HEK293 (cell line): Measurements from ENCODE around the gene DPYSL5.

Source experiments
- BCL11A ChIP-seq: fragments of 450-650 bp; formaldehyde crosslinking; IDR thresholded peaks from 2 replicates; pipeline ENCODE4 v1.5.1; 2016; ENCODE audit warnings: low read depth, missing biosample characterization, missing genetic modification characterization
- FEZF1 ChIP-seq: fragments of 450-650 bp; formaldehyde crosslinking; IDR thresholded peaks from 2 replicates; pipeline ENCODE4 v1.5.1; 2016; ENCODE audit warnings: missing biosample characterization, missing genetic modification characterization
- HOXA7 ChIP-seq: sonication (generic); formaldehyde crosslinking; IDR thresholded peaks from 2 replicates; pipeline ENCODE4 v1.8.1; 2022; ENCODE audit warnings: missing genetic modification reagents, borderline replicate concordance
- IKZF3 ChIP-seq: fragments of 450-650 bp; IDR thresholded peaks from 2 replicates; pipeline ENCODE4 v1.5.0; 2018; ENCODE audit warnings: missing biosample characterization, mild to moderate bottlenecking, missing genetic modification characterization, moderate library complexity
- KLF10 ChIP-seq: fragments of 450-650 bp; IDR thresholded peaks from 2 replicates; pipeline ENCODE4 v1.5.1; 2018; ENCODE audit warnings: missing biosample characterization, mild to moderate bottlenecking, missing genetic modification characterization
- PRDM4 ChIP-seq: fragments of 450-650 bp; formaldehyde crosslinking; IDR thresholded peaks from 2 replicates; pipeline ENCODE4 v1.5.1; 2017; ENCODE audit warnings: missing biosample characterization, missing genetic modification characterization
- SETDB1 ChIP-seq: IDR thresholded peaks from one replicate; pipeline ENCODE4 v1.6.1; 2017; ENCODE audit warnings: mild to moderate bottlenecking, low read length, moderate library complexity, mixed read lengths; ENCODE audit not compliant: insufficient read length
- SP2 ChIP-seq: fragments of 450-650 bp; formaldehyde crosslinking; IDR thresholded peaks from 2 replicates; pipeline ENCODE4 v1.5.1; 2016; ENCODE audit warnings: missing biosample characterization, missing genetic modification characterization
- TCF7L2 ChIP-seq: IDR thresholded peaks from 2 replicates; pipeline ENCODE4 v1.6.1; 2011; ENCODE audit warnings: low read depth, mild to moderate bottlenecking, inconsistent platforms, low read length, moderate library complexity, borderline replicate concordance
- ZBTB1 ChIP-seq: fragments of 450-650 bp; formaldehyde crosslinking; IDR thresholded peaks from 2 replicates; pipeline ENCODE4 v1.5.1; 2016; ENCODE audit warnings: missing biosample characterization, missing genetic modification characterization
- ZBTB10 ChIP-seq: fragments of 450-650 bp; formaldehyde crosslinking; IDR thresholded peaks from 2 replicates; pipeline ENCODE4 v1.5.1; 2016; ENCODE audit warnings: missing biosample characterization, missing genetic modification characterization
- ZEB2 ChIP-seq: fragments of 450-650 bp; formaldehyde crosslinking; IDR thresholded peaks from 2 replicates; pipeline ENCODE4 v1.5.1; 2016; ENCODE audit warnings: missing biosample characterization, missing genetic modification characterization
- ZFHX2 ChIP-seq: fragments of 450-650 bp; formaldehyde crosslinking; conservative IDR thresholded peaks from 2 replicates; pipeline ENCODE4 v1.5.1; 2016; ENCODE audit warnings: missing biosample characterization, missing genetic modification characterization
- ZNF114 ChIP-seq: fragments of 450-650 bp; formaldehyde crosslinking; IDR thresholded peaks from 2 replicates; pipeline ENCODE4 v1.5.0; 2017; ENCODE audit warnings: missing biosample characterization, missing genetic modification characterization
- ZNF146 ChIP-seq: fragments of 450-650 bp; formaldehyde crosslinking; IDR thresholded peaks from 2 replicates; pipeline ENCODE4 v1.5.1; 2016; ENCODE audit warnings: missing biosample characterization, missing genetic modification characterization
- ZNF26 ChIP-seq: fragments of 450-650 bp; formaldehyde crosslinking; IDR thresholded peaks from 2 replicates; pipeline ENCODE4 v1.5.1; 2016; ENCODE audit warnings: missing biosample characterization, missing genetic modification characterization
- ZNF280C ChIP-seq: fragments of 450-650 bp; formaldehyde crosslinking; IDR thresholded peaks from 2 replicates; pipeline ENCODE4 v1.5.1; 2016; ENCODE audit warnings: missing biosample characterization, missing genetic modification characterization
- ZNF391 ChIP-seq: fragments of 450-650 bp; formaldehyde crosslinking; IDR thresholded peaks from 2 replicates; pipeline ENCODE4 v1.5.1; 2016; ENCODE audit warnings: low read depth, missing biosample characterization, missing genetic modification characterization, borderline replicate concordance
- ZNF404 ChIP-seq: fragments of 450-650 bp; formaldehyde crosslinking; IDR thresholded peaks from 2 replicates; pipeline ENCODE4 v1.5.1; 2017; ENCODE audit warnings: missing biosample characterization, missing genetic modification characterization
- ZNF48 ChIP-seq: fragments of 450-650 bp; formaldehyde crosslinking; IDR thresholded peaks from 2 replicates; pipeline ENCODE4 v1.5.1; 2016; ENCODE audit warnings: missing biosample characterization, missing genetic modification characterization
- ZNF518A ChIP-seq: fragments of 450-650 bp; formaldehyde crosslinking; conservative IDR thresholded peaks from 2 replicates; pipeline ENCODE4 v1.5.1; 2016; ENCODE audit warnings: low read depth, missing biosample characterization, missing genetic modification characterization
- ZNF529 ChIP-seq: fragments of 450-650 bp; formaldehyde crosslinking; IDR thresholded peaks from 2 replicates; pipeline ENCODE4 v1.5.1; 2017; ENCODE audit warnings: missing genetic modification characterization, missing biosample characterization; ENCODE audit not compliant: insufficient replicate concordance
- ZNF548 ChIP-seq: fragments of 450-650 bp; formaldehyde crosslinking; IDR thresholded peaks from 2 replicates; pipeline ENCODE4 v1.5.1; 2016; ENCODE audit warnings: missing biosample characterization, missing genetic modification characterization
- ZNF571 ChIP-seq: fragments of 450-650 bp; formaldehyde crosslinking; IDR thresholded peaks from 2 replicates; pipeline ENCODE4 v1.5.0; 2017; ENCODE audit warnings: missing biosample characterization, missing genetic modification characterization
- ZNF610 ChIP-seq: fragments of 450-650 bp; formaldehyde crosslinking; IDR thresholded peaks from 2 replicates; pipeline ENCODE4 v1.5.1; 2016; ENCODE audit warnings: missing biosample characterization, missing genetic modification characterization, borderline replicate concordance
- ZNF707 ChIP-seq: fragments of 450-650 bp; formaldehyde crosslinking; IDR thresholded peaks from 2 replicates; pipeline ENCODE4 v1.5.1; 2016; ENCODE audit warnings: missing biosample characterization, missing genetic modification characterization
- ZNF843 ChIP-seq: fragments of 450-650 bp; formaldehyde crosslinking; IDR thresholded peaks from 2 replicates; pipeline ENCODE4 v1.5.1; 2016; ENCODE audit warnings: missing biosample characterization, missing genetic modification characterization

DPYSL5 gene

GRCh38 chr2:26847655-26848335, at the start of gene DPYSL5 (continued):
- TF ChIP-seq ZNF114 = no peak
- TF ChIP-seq ZNF548 (tag by site-specific recombination) = no peak
- TF ChIP-seq ZNF391 (tag by site-specific recombination) = no peak
- TF ChIP-seq ZEB2 = no peak; the same call in 1 of the 2 replicates
- no peak for TF ChIP-seq FEZF1
- no peak for TF ChIP-seq ZNF518A (tag by site-specific recombination)
- TF ChIP-seq PRDM4 (tag by site-specific recombination) = no peak
- peak; percentile 61; the same call in 1 of the 2 replicates for TF ChIP-seq ZBTB1 (tag by site-specific recombination)
- peak; percentile 46; the same call in 1 of the 2 replicates for TF ChIP-seq BCL11A (tag by site-specific recombination)
- no peak for TF ChIP-seq ZNF280C (tag by site-specific recombination)
- no peak for TF ChIP-seq ZNF404 (tag by site-specific recombination)
- TF ChIP-seq ZBTB10 (tag by site-specific recombination) = peak; percentile 63
- no peak for TF ChIP-seq ZNF529 (tag by site-specific recombination)
- no peak for TF ChIP-seq ZNF146 (tag by site-specific recombination)
- TF ChIP-seq HOXA7 (CRISPR knock-in tag) = no peak
- no peak for TF ChIP-seq ZNF571 (tag by site-specific recombination)
- TF ChIP-seq ZNF26 (tag by site-specific recombination) = no peak
- TF ChIP-seq TCF7L2 = no peak
- TF ChIP-seq SETDB1 = no peak
- peak; percentile 80 for TF ChIP-seq KLF10 (tag by site-specific recombination)
- no peak for TF ChIP-seq ZNF48
- no peak for TF ChIP-seq IKZF3 (tag by site-specific recombination)
- TF ChIP-seq ZNF610 (tag by site-specific recombination) = 0 out of 2 replicates have a peak, but pooled peaks have one; percentile 29
- TF ChIP-seq ZNF707 (tag by site-specific recombination) = no peak
- TF ChIP-seq ZFHX2 (tag by site-specific recombination) = peak; percentile 33
- peak; percentile 76 for TF ChIP-seq SP2 (tag by site-specific recombination)
- TF ChIP-seq ZNF843 (tag by site-specific recombination) = no peak
